ENCODE measurements around the gene PTPRN2. TPM values are rescaled to one million over a fixed set of nuclear protein-coding genes. Genes with fewer than 3 reads are reported as not detected.

The PTPRN2 gene
- total and polyA plus RNA-seq, 9 of the 15 experiments (the other 6 are each of a cell fraction or from before 2014, with no cell fraction given): not detected

DNA sequence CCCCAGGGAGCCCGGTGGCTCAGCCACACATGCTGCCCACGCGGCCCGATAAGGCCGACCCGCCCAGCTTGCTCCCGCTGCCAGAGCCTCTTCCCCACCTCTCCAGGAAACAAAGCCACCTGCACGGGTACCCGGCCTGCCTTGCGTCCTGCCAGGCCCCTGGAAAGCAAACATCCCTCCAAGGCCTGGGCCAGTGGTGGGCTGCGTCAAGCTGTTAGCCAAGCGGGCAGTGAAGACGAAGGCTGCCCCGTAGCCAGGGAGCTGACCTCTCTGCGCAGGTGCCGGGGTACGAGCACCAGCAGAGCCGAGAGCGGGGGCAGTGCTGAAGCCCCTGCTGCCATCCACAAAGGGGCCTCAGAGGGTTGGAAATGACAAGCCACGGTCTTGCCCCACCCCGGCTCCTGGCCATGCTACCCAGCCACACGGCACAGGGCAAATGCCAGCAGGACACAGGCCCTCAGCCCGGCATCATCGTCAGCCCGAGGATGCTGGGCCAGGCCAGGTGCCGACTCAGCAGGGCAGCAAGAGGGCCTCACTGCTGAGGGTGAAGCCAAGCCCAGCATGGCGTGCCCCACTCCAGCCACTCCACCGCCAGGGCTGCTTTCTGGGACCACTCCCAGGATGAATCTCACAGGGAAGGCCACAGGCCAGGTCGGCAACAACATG lies 140.0 kb downstream of the PTPRN2 start:
- H2AFZ ChIP-seq (ENCODE audit: low read depth, low read length): no peak overlapping the region
- DNase-seq (ENCODE audit: extremely low read depth in 1 of 4, low spot score in 3 of 4) (no peak), ATAC-seq (no peak), FAIRE-seq (no peak)
- H3K79me2 ChIP-seq (ENCODE audit: control insufficient read depth, insufficient read depth, low read length): no peaks in the 10 kb centered on the region
- ChIA-PET POLR2A (interaction anchor here (0.5 kb wide), 1 partner anchor 491 kb away, joined by 4 read pairs; no protein-coding TSS in a partner anchor), CTCF (ENCODE audit: low intra/inter-chr PET ratio) (no interaction called here)
- in situ Hi-C loops (cut with MboI): no loop called here
- no peaks in the 10 kb centered on the region for H3K36me3 ChIP-seq (ENCODE audit: control insufficient read depth, insufficient read depth, low read length)
- H3K9me1 ChIP-seq (ENCODE audit: control insufficient read depth, insufficient read depth, low read length): no peaks in the 10 kb centered on the region
- H3K4me3 ChIP-seq: no peak overlapping the region
- no peak overlapping the region for H3K27ac ChIP-seq (ENCODE audit: extremely low read depth, low read depth, low read length)
- H3K27me3 ChIP-seq (ENCODE audit: control insufficient read depth in 2 of 2, insufficient read depth in 2 of 2, low read length in 2 of 2): peaks cover 54 to 86% of the 10 kb centered on the region in 2 experiments; a peak in 4 of 5 replicates
- no TSS peak for BruUV-seq (replicated peaks)
- intact Hi-C loops (cut with micrococcal nuclease): no loop called here
- 1% methylated on average over 29 of the region's 29 CpGs for WGBS (ENCODE audit: insufficient coverage, low coverage, missing lambda C conversion rate)
- H3K4me1 ChIP-seq (replicated peaks in 1 of 2; ENCODE audit: control insufficient read depth in 2 of 2, insufficient read depth in 2 of 2, low read length in 2 of 2): peaks cover 0 to 9% of the 10 kb centered on the region in 2 experiments; a peak in 1 of 5 replicates
- no peak overlapping the region for H3K9ac ChIP-seq (ENCODE audit: insufficient read depth in 1 of 2, low read depth in 2 of 2, low read length in 2 of 2)
- H4K20me1 ChIP-seq (replicated peaks; ENCODE audit: control insufficient read depth, insufficient read depth, low read length): no peaks in the 10 kb centered on the region; the same call in 1 of the 2 replicates
- H3K9me3 ChIP-seq (replicated peaks; ENCODE audit: control insufficient read depth, insufficient read depth, low read depth, low read length): no peaks in the 10 kb centered on the region
- no peak overlapping the region for H3K4me2 ChIP-seq (ENCODE audit: insufficient read depth, low read length)
- TF ChIP-seq, protein P1, sequence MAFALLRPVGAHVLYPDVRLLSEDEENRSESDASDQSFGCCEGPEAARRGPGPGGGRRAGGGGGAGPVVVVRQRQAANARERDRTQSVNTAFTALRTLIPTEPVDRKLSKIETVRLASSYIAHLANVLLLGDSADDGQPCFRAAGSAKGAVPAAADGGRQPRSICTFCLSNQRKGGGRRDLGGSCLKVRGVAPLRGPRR (CRISPR knock-in tag; IDR thresholded peaks at IDR 0.05): no peak
- TF ChIP-seq NFXL1 (CRISPR knock-in tag; IDR thresholded peaks at IDR 0.05): no peak

DNA sequence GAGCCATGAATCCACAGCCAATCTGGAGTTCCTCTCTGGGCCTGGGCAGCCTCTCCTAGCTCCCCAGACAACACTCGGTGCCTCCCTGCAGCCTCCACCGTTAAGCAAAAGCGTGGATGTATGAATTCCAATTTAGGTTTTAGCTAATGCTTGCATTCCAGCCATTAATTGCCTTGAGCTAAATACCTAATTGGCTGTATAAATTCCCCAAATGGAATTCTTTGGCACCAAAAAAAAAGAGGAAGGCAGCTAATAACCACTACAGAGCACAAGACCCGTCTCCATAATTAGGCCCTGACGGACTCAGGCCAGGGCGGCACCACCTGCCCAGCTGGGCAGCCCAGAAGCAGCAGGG lies 140.5 kb downstream of the PTPRN2 start:
- no TSS peak for BruUV-seq (replicated peaks)
- Histone ChIP-seq H3K9me3 (replicated peaks; ENCODE audit: control insufficient read depth, insufficient read depth, low read depth, low read length) (no peaks in the 10 kb centered on the region), H4K20me1 (replicated peaks; ENCODE audit: control insufficient read depth, insufficient read depth, low read length) (no peaks in the 10 kb centered on the region; the same call in 1 of the 2 replicates), H3K4me3 (no peak overlapping the region), H3K36me3 (ENCODE audit: control insufficient read depth, insufficient read depth, low read length) (no peaks in the 10 kb centered on the region), H2AFZ (ENCODE audit: low read depth, low read length) (no peak overlapping the region), H3K27ac (ENCODE audit: extremely low read depth, low read depth, low read length) (no peak overlapping the region), H3K4me1 (replicated peaks in 1 of 2; ENCODE audit: control insufficient read depth in 2 of 2, insufficient read depth in 2 of 2, low read length in 2 of 2) (peaks cover 0 to 9% of the 10 kb centered on the region in 2 experiments; a peak in 1 of 5 replicates), H3K9ac (ENCODE audit: insufficient read depth in 1 of 2, low read depth in 2 of 2, low read length in 2 of 2) (no peak overlapping the region), H3K4me2 (ENCODE audit: insufficient read depth, low read length) (no peak overlapping the region), H3K79me2 (ENCODE audit: control insufficient read depth, insufficient read depth, low read length) (no peaks in the 10 kb centered on the region), H3K27me3 (ENCODE audit: control insufficient read depth in 2 of 2, insufficient read depth in 2 of 2, low read length in 2 of 2) (peaks cover 50 to 81% of the 10 kb centered on the region in 2 experiments; a peak in 4 of 5 replicates), H3K9me1 (ENCODE audit: control insufficient read depth, insufficient read depth, low read length) (no peaks in the 10 kb centered on the region)
- CTCF ChIA-PET (ENCODE audit: low intra/inter-chr PET ratio): no interaction called here
- no peak for DNase-seq (ENCODE audit: extremely low read depth in 1 of 4, low spot score in 3 of 4)
- POLR2A ChIA-PET: interaction anchor here (1.3 kb wide), 1 partner anchor 40 kb away, joined by 4 read pairs; no protein-coding TSS in a partner anchor
- in situ Hi-C loops (cut with MboI): no loop called here
- WGBS (ENCODE audit: insufficient coverage, low coverage, missing lambda C conversion rate): 2% methylated on average over 6 of the region's 6 CpGs
- intact Hi-C loops (cut with micrococcal nuclease): no loop called here
- no peak for ATAC-seq
- TF ChIP-seq RFX7 (CRISPR knock-in tag; IDR thresholded peaks at IDR 0.05) (no peak), NFXL1 (CRISPR knock-in tag; IDR thresholded peaks at IDR 0.05) (no peak), PURB (CRISPR knock-in tag; IDR thresholded peaks at IDR 0.05; ENCODE audit: low read depth) (no peak), TAF1 (IDR thresholded peaks at IDR 0.05; ENCODE audit: control insufficient read depth, extremely low read depth, insufficient read depth, low read length, severe bottlenecking) (no peak), MTA2 (IDR thresholded peaks at IDR 0.05; ENCODE audit: low read depth) (no peak)
- no peak for FAIRE-seq
